ENCODE measurements around the gene LPCAT1. TPM values are rescaled to one million over a fixed set of nuclear protein-coding genes. Genes with fewer than 3 reads are reported as not detected.

Gene LPCAT1
- total RNA-seq, 1 donor from 2014 or later, result 41.9 TPM

DNA sequence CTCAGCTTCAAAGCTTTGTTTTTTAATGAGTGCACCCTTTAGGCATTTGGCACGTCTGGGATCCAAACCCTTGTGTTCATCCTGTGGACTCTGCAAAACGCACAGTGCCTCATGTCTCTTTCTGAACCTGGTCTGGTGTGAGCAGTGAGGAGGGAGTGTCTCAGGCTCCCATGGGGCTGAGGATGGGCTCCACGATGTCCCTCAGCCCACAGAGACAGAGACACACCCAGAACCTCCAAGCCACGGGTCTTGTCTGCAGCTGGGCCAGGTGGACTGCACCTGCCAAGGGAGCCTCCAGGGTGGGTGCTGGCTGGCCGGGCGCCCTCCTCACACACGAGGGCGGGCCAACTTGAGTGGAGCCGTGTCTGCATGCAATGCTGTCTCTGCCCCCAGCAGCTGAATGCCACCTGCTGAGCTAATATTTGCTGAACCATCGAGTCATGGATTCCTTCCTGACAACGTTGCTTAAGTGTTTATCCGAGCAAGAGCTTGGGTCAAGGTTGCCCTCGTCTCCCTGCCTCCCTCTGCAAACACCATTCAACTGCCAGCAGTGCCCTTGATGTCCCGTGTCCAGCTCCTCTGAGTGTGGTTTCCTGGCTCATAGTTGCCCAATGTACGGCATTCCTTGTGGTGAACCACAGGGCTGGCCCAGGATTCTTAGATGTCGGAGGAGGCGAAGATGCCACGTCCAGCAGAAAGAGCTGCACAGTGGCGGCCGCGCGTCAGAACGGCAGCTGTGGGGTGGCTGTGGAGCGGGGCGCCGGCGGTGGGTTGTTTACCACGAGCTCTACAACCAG, 31.4 kb upstream of the LPCAT1 start:
- FAIRE-seq, result no peak
- no peaks in the 10 kb centered on the region for H3K36me3 Mint-ChIP-seq (ENCODE audit: low read depth, unreplicated experiment)
- no peak overlapping the region for H3K27ac Mint-ChIP-seq (ENCODE audit: unreplicated experiment)
- Histone ChIP-seq H3K9ac (ENCODE audit: low read length) (no peak overlapping the region), H3K4me2 (ENCODE audit: low read length) (peak overlapping the region; percentile 43), H3K27ac (ENCODE audit: low read depth, low read length) (no peak overlapping the region), H3K36me3 (ENCODE audit: insufficient read depth, low read length) (no peaks in the 10 kb centered on the region), H3K4me3 (ENCODE audit: insufficient read depth, low read depth, low read length) (no peak overlapping the region), H3K9me3 (ENCODE audit: insufficient read depth, low read depth, low read length) (no peaks in the 10 kb centered on the region), H4K20me1 (ENCODE audit: insufficient read depth, low read length) (no peaks in the 10 kb centered on the region), H3K27me3 (ENCODE audit: insufficient read depth, low read length) (peaks cover 42% of the 10 kb centered on the region), H3K79me2 (ENCODE audit: insufficient read depth, low read length) (no peaks in the 10 kb centered on the region), H2AFZ (ENCODE audit: low read depth, low read length) (no peak overlapping the region), H3K4me1 (ENCODE audit: insufficient read depth, low read length) (peaks cover 20% of the 10 kb centered on the region)
- TF ChIP-seq CTCF (IDR thresholded peaks at IDR 0.05; ENCODE audit: insufficient read depth, low read depth, low read length) (no peak), EZH2 (IDR thresholded peaks at IDR 0.05; ENCODE audit: insufficient read depth, low read length) (no peak)
- H3K4me3 Mint-ChIP-seq (ENCODE audit: unreplicated experiment), result no peak overlapping the region
- H3K4me1 Mint-ChIP-seq (ENCODE audit: low read depth, unreplicated experiment), result peaks cover 18% of the 10 kb centered on the region
- peaks cover 3% of the 10 kb centered on the region for H3K9me3 Mint-ChIP-seq (ENCODE audit: unreplicated experiment)
- DNase-seq (ENCODE audit: low read depth), result peak; percentile 62
- peaks cover 52% of the 10 kb centered on the region for H3K27me3 Mint-ChIP-seq (ENCODE audit: low read depth, unreplicated experiment)

DNA sequence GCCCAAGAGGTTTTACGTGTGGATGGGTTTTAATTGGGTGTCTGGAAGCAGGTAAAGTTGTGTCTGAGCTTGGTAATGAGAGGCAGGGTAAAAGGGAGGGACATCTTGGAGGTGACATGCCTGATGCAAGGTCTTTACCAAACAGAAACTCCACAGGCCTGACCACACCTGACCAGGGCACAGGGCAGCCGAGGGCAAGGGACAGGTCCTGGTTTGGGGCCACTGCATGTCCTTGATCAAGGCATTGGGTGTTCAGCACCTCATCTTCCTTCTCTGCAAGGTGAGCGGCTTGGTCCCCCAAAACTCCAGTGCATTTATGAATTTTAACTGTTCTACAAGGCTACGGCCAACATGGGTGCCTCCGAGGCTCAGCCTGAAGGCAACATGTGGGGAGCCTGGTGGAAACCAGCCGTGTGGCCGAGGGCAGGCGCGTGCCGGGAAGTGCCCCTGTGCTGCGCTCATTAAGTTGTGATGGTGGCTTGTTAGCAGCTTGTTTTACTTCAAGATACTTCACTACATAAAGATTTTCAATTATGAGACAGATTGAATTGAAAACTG, 30.7 kb upstream of the LPCAT1 start:
- H3K27ac ChIP-seq (ENCODE audit: low read depth, low read length), result no peak overlapping the region
- DNase-seq (ENCODE audit: low read depth), result no peak
- H4K20me1 ChIP-seq (ENCODE audit: insufficient read depth, low read length), result no peaks in the 10 kb centered on the region
- H2AFZ ChIP-seq (ENCODE audit: low read depth, low read length), result no peak overlapping the region
- Mint-ChIP-seq H3K27me3 (ENCODE audit: low read depth, unreplicated experiment) (peaks cover 60% of the 10 kb centered on the region), H3K4me3 (ENCODE audit: unreplicated experiment) (peak overlapping the region; percentile 34), H3K36me3 (ENCODE audit: low read depth, unreplicated experiment) (no peaks in the 10 kb centered on the region), H3K9me3 (ENCODE audit: unreplicated experiment) (no peaks in the 10 kb centered on the region), H3K27ac (ENCODE audit: unreplicated experiment) (no peak overlapping the region), H3K4me1 (ENCODE audit: low read depth, unreplicated experiment) (peaks cover 18% of the 10 kb centered on the region)
- no peaks in the 10 kb centered on the region for H3K36me3 ChIP-seq (ENCODE audit: insufficient read depth, low read length)
- TF ChIP-seq CTCF (IDR thresholded peaks at IDR 0.05; ENCODE audit: insufficient read depth, low read depth, low read length) (no peak), EZH2 (IDR thresholded peaks at IDR 0.05; ENCODE audit: insufficient read depth, low read length) (no peak)
- no peaks in the 10 kb centered on the region for H3K9me3 ChIP-seq (ENCODE audit: insufficient read depth, low read depth, low read length)
- no peak overlapping the region for H3K4me3 ChIP-seq (ENCODE audit: insufficient read depth, low read depth, low read length)
- peaks cover 20% of the 10 kb centered on the region for H3K4me1 ChIP-seq (ENCODE audit: insufficient read depth, low read length)
- no peak overlapping the region for H3K9ac ChIP-seq (ENCODE audit: low read length)
- FAIRE-seq, result no peak
- no peak overlapping the region for H3K4me2 ChIP-seq (ENCODE audit: low read length)
- no peaks in the 10 kb centered on the region for H3K79me2 ChIP-seq (ENCODE audit: insufficient read depth, low read length)
- H3K27me3 ChIP-seq (ENCODE audit: insufficient read depth, low read length), result peaks cover 42% of the 10 kb centered on the region
